ENCODE results near the gene UNCX.
"Not testable (repeated sequence)": the region's sequence is repeated elsewhere in the genome, so short reads cannot be mapped to it uniquely, and the experiment has no call there.

Gene UNCX

GRCh38 chr7:1259621-1260243, 27.1 kb downstream of the UNCX start:
- H3K9ac ChIP-seq (ENCODE audit: low read depth, low read length, poor library complexity, severe bottlenecking): no peak overlapping the region
- no peaks in the 10 kb centered on the region for H3K4me1 ChIP-seq (ENCODE audit: insufficient read depth, low read length, poor library complexity, severe bottlenecking)
- H2AFZ ChIP-seq (ENCODE audit: low read length): no peak overlapping the region
- no peaks in the 10 kb centered on the region for H4K20me1 ChIP-seq (ENCODE audit: insufficient read depth, low read length, poor library complexity, severe bottlenecking)
- no peaks in the 10 kb centered on the region for H3K9me2 ChIP-seq (replicated peaks; ENCODE audit: low read depth, low read length)
- no peak overlapping the region for H3K4me3 ChIP-seq (ENCODE audit: low read length, poor library complexity, severe bottlenecking)
- H3F3A ChIP-seq (ENCODE audit: low read depth): no peaks in the 10 kb centered on the region
- no peaks in the 10 kb centered on the region for H3K27me3 ChIP-seq (ENCODE audit: insufficient read depth, low read length, poor library complexity, severe bottlenecking)
- H3K36me3 ChIP-seq (ENCODE audit: insufficient read depth, low read length): no peaks in the 10 kb centered on the region
- no peak overlapping the region for H3K4me2 ChIP-seq (ENCODE audit: low read depth, low read length, poor library complexity, severe bottlenecking)
- H3K79me2 ChIP-seq (ENCODE audit: insufficient read depth, low read length): no peaks in the 10 kb centered on the region
- H3K9me3 ChIP-seq (ENCODE audit: insufficient read depth, low read depth, low read length): no peaks in the 10 kb centered on the region
- TF ChIP-seq, protein P1, sequence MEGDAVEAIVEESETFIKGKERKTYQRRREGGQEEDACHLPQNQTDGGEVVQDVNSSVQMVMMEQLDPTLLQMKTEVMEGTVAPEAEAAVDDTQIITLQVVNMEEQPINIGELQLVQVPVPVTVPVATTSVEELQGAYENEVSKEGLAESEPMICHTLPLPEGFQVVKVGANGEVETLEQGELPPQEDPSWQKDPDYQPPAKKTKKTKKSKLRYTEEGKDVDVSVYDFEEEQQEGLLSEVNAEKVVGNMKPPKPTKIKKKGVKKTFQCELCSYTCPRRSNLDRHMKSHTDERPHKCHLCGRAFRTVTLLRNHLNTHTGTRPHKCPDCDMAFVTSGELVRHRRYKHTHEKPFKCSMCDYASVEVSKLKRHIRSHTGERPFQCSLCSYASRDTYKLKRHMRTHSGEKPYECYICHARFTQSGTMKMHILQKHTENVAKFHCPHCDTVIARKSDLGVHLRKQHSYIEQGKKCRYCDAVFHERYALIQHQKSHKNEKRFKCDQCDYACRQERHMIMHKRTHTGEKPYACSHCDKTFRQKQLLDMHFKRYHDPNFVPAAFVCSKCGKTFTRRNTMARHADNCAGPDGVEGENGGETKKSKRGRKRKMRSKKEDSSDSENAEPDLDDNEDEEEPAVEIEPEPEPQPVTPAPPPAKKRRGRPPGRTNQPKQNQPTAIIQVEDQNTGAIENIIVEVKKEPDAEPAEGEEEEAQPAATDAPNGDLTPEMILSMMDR (conservative IDR thresholded peaks at IDR 0.05; ENCODE audit: low read length): no peak
- TF ChIP-seq EZH2phosphoT487 (IDR thresholded peaks at IDR 0.05; ENCODE audit: borderline replicate concordance): no peak

DNA sequence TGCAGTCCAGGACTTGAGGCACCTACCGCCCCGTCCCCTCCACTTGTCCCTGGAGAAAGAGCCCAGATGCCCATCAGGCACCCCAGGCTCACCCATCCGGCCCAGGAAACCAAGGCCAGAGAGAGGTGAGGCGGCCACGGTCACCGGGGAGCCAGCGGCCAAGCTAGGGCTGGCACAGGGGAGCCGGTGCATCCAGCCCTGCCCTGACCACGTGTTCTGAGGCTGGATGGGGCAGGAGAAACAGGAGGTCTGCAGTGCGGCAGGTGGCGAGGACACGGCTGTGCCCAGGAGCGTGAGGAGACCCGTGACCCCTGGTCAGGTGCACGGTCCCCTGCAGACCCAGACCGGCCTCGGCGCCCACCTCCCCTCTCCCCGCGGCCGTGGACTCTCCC, 27.6 kb downstream of the UNCX start:
- no peak overlapping the region for H3K4me2 ChIP-seq (ENCODE audit: low read depth, low read length, poor library complexity, severe bottlenecking)
- no peak overlapping the region for H2AFZ ChIP-seq (ENCODE audit: low read length)
- H3K9ac ChIP-seq (ENCODE audit: low read depth, low read length, poor library complexity, severe bottlenecking): no peak overlapping the region
- H3F3A ChIP-seq (ENCODE audit: low read depth): no peaks in the 10 kb centered on the region
- H3K4me3 ChIP-seq (ENCODE audit: low read length, poor library complexity, severe bottlenecking): no peak overlapping the region
- H3K79me2 ChIP-seq (ENCODE audit: insufficient read depth, low read length): no peaks in the 10 kb centered on the region
- H3K36me3 ChIP-seq (ENCODE audit: insufficient read depth, low read length): no peaks in the 10 kb centered on the region
- H3K9me2 ChIP-seq (replicated peaks; ENCODE audit: low read depth, low read length): no peaks in the 10 kb centered on the region
- TF ChIP-seq, protein P1 (conservative IDR thresholded peaks at IDR 0.05; ENCODE audit: low read length): no peak
- no peak for TF ChIP-seq EZH2phosphoT487 (IDR thresholded peaks at IDR 0.05; ENCODE audit: borderline replicate concordance)
- no peaks in the 10 kb centered on the region for H3K27me3 ChIP-seq (ENCODE audit: insufficient read depth, low read length, poor library complexity, severe bottlenecking)
- no peaks in the 10 kb centered on the region for H3K4me1 ChIP-seq (ENCODE audit: insufficient read depth, low read length, poor library complexity, severe bottlenecking)
- H3K9me3 ChIP-seq (ENCODE audit: insufficient read depth, low read depth, low read length): no peaks in the 10 kb centered on the region
- no peaks in the 10 kb centered on the region for H4K20me1 ChIP-seq (ENCODE audit: insufficient read depth, low read length, poor library complexity, severe bottlenecking)

- not testable (repeated sequence) for H2AFZ ChIP-seq (ENCODE audit: low read length); H3K27me3 ChIP-seq (ENCODE audit: insufficient read depth, low read length, poor library complexity, severe bottlenecking); H3K9me3 ChIP-seq (ENCODE audit: insufficient read depth, low read depth, low read length); H3K4me3 ChIP-seq (ENCODE audit: low read length, poor library complexity, severe bottlenecking); H3K4me2 ChIP-seq (ENCODE audit: low read depth, low read length, poor library complexity, severe bottlenecking); H3F3A ChIP-seq (ENCODE audit: low read depth); H3K79me2 ChIP-seq (ENCODE audit: insufficient read depth, low read length); H4K20me1 ChIP-seq (ENCODE audit: insufficient read depth, low read length, poor library complexity, severe bottlenecking); H3K9me2 ChIP-seq (replicated peaks; ENCODE audit: low read depth, low read length); H3K9ac ChIP-seq (ENCODE audit: low read depth, low read length, poor library complexity, severe bottlenecking); H3K36me3 ChIP-seq (ENCODE audit: insufficient read depth, low read length); H3K4me1 ChIP-seq (ENCODE audit: insufficient read depth, low read length, poor library complexity, severe bottlenecking)
These were observed 28.4 kb downstream of the UNCX start for GRCh38 chr7:1261036-1261435.

GRCh38 chr7:1262441-1262840, 29.8 kb downstream of the UNCX start:
- H3K9me2 ChIP-seq (replicated peaks; ENCODE audit: low read depth, low read length): no peaks in the 10 kb centered on the region
- H3K79me2 ChIP-seq (ENCODE audit: insufficient read depth, low read length): no peaks in the 10 kb centered on the region
- H3K27me3 ChIP-seq (ENCODE audit: insufficient read depth, low read length, poor library complexity, severe bottlenecking): no peaks in the 10 kb centered on the region
- no peaks in the 10 kb centered on the region for H3K4me1 ChIP-seq (ENCODE audit: insufficient read depth, low read length, poor library complexity, severe bottlenecking)
- no peaks in the 10 kb centered on the region for H3F3A ChIP-seq (ENCODE audit: low read depth)
- H2AFZ ChIP-seq (ENCODE audit: low read length): no peak overlapping the region
- H3K4me3 ChIP-seq (ENCODE audit: low read length, poor library complexity, severe bottlenecking): no peak overlapping the region
- H3K9me3 ChIP-seq (ENCODE audit: insufficient read depth, low read depth, low read length): no peaks in the 10 kb centered on the region
- no peak overlapping the region for H3K9ac ChIP-seq (ENCODE audit: low read depth, low read length, poor library complexity, severe bottlenecking)
- no peaks in the 10 kb centered on the region for H4K20me1 ChIP-seq (ENCODE audit: insufficient read depth, low read length, poor library complexity, severe bottlenecking)
- H3K36me3 ChIP-seq (ENCODE audit: insufficient read depth, low read length): no peaks in the 10 kb centered on the region
- no peak for TF ChIP-seq EZH2phosphoT487 (IDR thresholded peaks at IDR 0.05; ENCODE audit: borderline replicate concordance)
- TF ChIP-seq, protein P1 (conservative IDR thresholded peaks at IDR 0.05; ENCODE audit: low read length): no peak
- no peak overlapping the region for H3K4me2 ChIP-seq (ENCODE audit: low read depth, low read length, poor library complexity, severe bottlenecking)
